ENCODE results near the gene FLCN.

FLCN gene

GRCh38 chr17:17235212-17236174, 1.5 kb downstream of the FLCN start:
- DNase-seq (ENCODE audit: low read depth), result no peak

- DNase-seq (ENCODE audit: low read depth), result no peak
Observed at GRCh38 chr17:17232303-17232621, 4.7 kb downstream of the FLCN start.

GRCh38 chr17:17231621-17232302, 5.2 kb downstream of the FLCN start:
- DNase-seq (ENCODE audit: low read depth), result no peak

- DNase-seq (ENCODE audit: low read depth), result no peak
Observed at GRCh38 chr17:17229416-17230384, 7.3 kb downstream of the FLCN start.

- no peak for DNase-seq (ENCODE audit: low read depth)
Observed at GRCh38 chr17:17228521-17229279, 8.3 kb downstream of the FLCN start.

- no peak for DNase-seq (ENCODE audit: low read depth)
Observed at GRCh38 chr17:17227608-17228520, 9.1 kb downstream of the FLCN start.

- no peak for DNase-seq (ENCODE audit: low read depth)
Observed at GRCh38 chr17:17226451-17227265, 10.3 kb downstream of the FLCN start.

GRCh38 chr17:17225901-17226300, 11.1 kb downstream of the FLCN start:
- DNase-seq (ENCODE audit: low read depth), result no peak

- DNase-seq (ENCODE audit: low read depth), result no peak
Observed at GRCh38 chr17:17224137-17224536, 12.8 kb downstream of the FLCN start.

GRCh38 chr17:17223736-17224135, 13.2 kb downstream of the FLCN start:
- no peak for DNase-seq (ENCODE audit: low read depth)

- no peak for DNase-seq (ENCODE audit: low read depth)
Observed at GRCh38 chr17:17221329-17221728, 15.6 kb downstream of the FLCN start.

- DNase-seq (ENCODE audit: low read depth), result no peak
Observed at GRCh38 chr17:17220529-17220928, 16.4 kb downstream of the FLCN start.

GRCh38 chr17:17217995-17218394, 19.0 kb downstream of the FLCN start:
- no peak for DNase-seq (ENCODE audit: low read depth)

GRCh38 chr17:17216776-17217175, 20.2 kb downstream of the FLCN start:
- no peak for DNase-seq (ENCODE audit: low read depth)

GRCh38 chr17:17216236-17216635, 20.7 kb downstream of the FLCN start:
- DNase-seq (ENCODE audit: low read depth), result no peak

GRCh38 chr17:17215575-17215974, 21.4 kb downstream of the FLCN start:
- DNase-seq (ENCODE audit: low read depth), result no peak

GRCh38 chr17:17214646-17215436, 22.1 kb downstream of the FLCN start:
- DNase-seq (ENCODE audit: low read depth), result no peak

- no peak for DNase-seq (ENCODE audit: low read depth)
Observed at GRCh38 chr17:17213775-17214174, 23.2 kb downstream of the FLCN start.

- DNase-seq (ENCODE audit: low read depth), result no peak
Observed at GRCh38 chr17:17207998-17208397, 29.0 kb downstream of the FLCN start.

All from stimulated activated CD8-positive, alpha-beta memory T cell treated with anti-CD3 and anti-CD28 coated beads, Interleukin-4, amount 100 ng/mL, for 24 hours (primary cell).